ENCODE data around the gene SOCS2.

DNA sequence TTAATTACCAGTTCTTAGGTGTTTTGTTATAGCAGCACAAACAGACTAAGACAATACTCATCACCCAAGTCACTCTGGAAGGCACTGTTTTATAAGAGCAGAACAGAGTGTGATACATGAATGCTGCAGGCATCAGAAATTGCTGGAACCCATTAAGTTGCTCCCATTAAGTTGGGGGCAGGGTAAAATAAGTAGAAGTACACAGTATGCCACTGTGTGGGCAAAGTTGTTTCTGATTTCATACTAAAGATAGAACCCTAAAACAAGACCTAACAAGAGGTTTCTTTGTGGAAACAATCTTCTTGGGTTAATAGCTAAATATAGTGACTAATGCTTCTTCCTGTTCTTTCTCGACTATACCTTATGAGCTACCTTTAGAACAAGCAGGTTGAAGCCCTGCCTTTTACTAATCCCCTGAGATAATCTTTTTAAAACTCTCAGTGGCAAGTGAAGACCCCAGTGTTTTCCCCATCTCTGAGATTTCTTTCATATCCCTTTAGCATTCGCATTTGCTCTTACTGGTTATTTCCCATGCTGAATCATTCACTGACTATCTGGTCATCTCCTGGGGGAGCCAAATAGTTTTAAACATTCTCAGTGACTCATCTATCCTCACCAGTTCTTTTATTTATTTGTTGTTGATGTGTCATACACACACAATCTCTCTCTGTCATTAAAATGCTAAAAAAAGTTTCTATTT is 52.3 kb downstream of the SOCS2 start:
- TF ChIP-seq ZNF562 (CRISPR knock-in tag; IDR thresholded peaks at IDR 0.05; ENCODE audit: borderline replicate concordance) (no peak), ZNF180 (CRISPR knock-in tag; IDR thresholded peaks at IDR 0.05; ENCODE audit: borderline replicate concordance, low read depth) (no peak), NR2F1 (CRISPR knock-in tag; IDR thresholded peaks at IDR 0.05) (no peak), ATM (IDR thresholded peaks at IDR 0.05; ENCODE audit: borderline replicate concordance) (no peak), FOXM1 (CRISPR knock-in tag; IDR thresholded peaks at IDR 0.05) (no peak), GABPB1 (CRISPR knock-in tag; IDR thresholded peaks at IDR 0.05) (no peak)
- TF ChIP-seq, protein P1, sequence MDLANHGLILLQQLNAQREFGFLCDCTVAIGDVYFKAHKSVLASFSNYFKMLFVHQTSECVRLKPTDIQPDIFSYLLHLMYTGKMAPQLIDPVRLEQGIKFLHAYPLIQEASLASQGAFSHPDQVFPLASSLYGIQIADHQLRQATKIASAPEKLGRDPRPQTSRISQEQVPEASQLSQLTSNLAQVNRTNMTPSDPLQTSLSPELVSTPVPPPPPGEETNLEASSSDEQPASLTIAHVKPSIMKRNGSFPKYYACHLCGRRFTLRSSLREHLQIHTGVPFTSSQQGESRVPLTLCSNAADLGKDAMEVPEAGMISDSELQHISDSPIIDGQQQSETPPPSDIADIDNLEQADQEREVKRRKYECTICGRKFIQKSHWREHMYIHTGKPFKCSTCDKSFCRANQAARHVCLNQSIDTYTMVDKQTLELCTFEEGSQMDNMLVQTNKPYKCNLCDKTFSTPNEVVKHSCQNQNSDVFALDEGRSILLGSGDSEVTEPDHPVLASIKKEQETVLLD (CRISPR knock-in tag; IDR thresholded peaks at IDR 0.05; ENCODE audit: low read depth), result no peak
